IPS-11a (cell line): ENCODE data around the gene NOX4.
"Not testable (repeated sequence)": the region's sequence is repeated elsewhere in the genome, so short reads cannot be mapped to it uniquely, and the experiment has no call there.

Experiments
- H3K4me3 ChIP-seq: one replicate; pipeline ENCODE4 v1.5.1; 2013; ENCODE audit warnings: low read depth, low read length, control low read depth

Gene NOX4

DNA sequence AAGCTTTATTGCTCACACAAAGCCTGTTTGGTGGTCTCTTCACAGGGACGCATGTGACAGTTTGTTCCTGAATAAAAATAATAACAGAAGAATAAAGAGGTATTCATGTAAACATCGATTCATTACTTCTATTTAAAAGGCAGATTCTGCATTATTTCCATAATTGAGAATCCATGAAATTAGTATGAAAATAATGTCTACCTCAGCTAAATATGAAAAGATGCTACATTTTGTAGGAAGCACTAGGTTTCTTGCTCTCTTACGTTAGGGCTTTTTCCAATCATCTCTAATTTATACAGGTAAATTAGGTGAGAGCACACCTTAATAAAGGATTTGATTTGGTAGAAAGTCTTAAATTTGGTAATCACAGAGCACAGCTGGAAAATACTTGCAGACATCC is 103.7 kb downstream of the NOX4 start:
- H3K4me3 ChIP-seq = not testable (repeated sequence)

DNA sequence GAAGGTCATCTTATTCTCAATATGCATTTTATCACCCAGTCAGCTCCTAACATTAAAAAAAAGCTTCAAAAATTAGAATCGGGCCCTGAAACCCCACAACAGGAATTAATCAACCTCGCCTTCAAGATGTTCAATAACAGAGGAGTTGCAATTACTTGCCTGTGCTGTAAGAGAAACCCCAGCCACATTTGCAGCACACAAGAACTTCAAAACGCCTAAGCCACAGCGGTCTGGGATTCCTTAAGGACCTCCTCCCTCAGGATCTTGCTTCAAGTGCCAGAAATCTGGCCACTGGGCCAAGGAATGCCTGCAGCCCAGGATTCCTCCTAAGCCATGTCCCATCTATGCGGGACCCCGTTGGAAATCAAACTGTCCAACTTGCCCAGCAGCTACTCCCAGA is 108.2 kb downstream of the NOX4 start:
- H3K4me3 ChIP-seq = not testable (repeated sequence)

DNA sequence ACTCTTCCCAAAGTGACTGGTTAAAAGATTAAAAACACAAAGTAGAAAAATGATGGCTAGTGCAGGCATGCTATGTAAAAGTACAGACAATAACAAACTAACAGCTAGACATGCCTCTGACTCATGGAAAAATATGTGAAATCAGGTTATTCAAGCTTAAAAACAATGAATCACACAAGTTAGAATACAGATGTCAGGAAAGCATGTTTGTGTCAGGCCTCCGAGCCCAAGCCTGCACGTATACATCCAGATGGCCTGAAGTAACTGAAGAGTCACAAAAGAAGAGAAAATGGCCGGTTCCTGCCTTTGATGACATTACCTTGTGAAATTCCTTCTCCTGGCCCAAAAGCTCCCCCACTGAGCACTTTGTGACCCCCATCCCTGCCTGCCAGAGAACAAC is 110.1 kb downstream of the NOX4 start:
- no peak overlapping the region for H3K4me3 ChIP-seq

DNA sequence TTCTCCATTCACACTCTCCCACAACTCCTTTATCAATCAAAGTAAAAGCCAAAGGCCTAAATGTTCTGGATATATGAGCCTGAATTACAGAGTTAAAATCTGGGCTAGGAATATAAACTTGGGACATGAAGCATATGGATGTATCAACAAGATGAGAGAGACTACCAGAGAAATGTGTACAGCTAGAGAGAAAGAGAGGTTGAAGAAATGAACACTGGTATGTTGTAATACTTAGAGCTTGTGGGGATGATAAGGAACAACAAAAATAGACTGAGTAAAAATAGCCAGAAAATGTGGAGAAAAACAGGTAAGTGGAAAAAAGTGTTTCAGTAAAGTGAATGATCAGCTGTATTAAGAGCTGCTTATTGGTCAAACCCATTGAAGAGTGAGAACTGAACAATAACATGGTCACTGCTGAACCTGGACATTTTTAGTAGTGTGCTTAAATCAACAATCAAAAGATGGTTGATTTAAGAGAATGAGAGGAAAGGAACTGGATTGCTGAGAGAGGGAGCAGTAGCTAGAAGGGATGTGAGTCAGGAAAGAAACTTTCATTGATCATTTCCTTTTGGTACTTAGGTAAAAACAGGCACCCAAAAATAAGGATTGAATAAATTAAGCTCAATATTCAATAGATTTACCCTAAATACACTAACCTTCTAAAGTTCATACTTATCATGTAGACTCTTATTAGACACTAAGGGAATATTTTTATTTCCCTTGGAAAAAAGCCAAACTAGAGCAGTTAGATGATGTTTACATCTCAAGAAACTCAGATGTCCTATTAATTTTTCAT is 111.0 kb downstream of the NOX4 start:
- H3K4me3 ChIP-seq = not testable (repeated sequence)

DNA sequence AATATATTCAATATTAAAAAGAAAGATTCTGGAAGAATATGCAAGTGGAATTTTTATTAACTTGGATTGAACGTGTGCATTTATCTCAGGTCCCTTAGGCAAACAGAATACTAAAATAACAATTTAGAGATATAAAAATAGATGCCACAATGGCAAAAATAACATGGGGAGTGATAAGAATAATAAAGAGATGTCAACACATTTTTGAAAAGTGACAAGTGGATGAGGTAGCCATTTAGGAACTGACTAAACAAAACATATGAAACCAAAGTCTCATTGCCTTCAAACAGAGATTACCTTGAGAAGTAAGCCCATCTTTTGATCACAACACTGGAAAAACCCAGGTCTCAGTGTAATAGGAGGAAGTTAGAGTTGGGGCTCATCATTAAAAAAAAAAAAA is 112.2 kb downstream of the NOX4 start:
- not testable (repeated sequence) for H3K4me3 ChIP-seq

DNA sequence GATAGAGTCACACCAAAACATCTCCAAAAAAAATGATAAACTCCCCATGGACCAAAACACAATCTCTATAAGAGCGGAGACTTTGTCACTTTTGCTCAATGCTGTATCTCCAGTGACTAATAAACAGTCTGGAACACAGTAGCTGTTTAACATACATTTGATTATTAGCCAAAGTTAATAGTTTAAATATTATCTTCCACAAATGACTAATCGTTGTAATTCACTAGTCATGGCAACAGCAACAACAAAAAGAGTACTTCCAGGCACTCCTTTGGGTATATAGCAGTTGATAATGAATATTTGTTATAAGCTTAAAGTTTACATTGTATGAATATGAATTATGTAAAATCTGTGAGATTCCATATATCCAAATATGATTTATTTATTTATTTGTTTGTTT is 121.8 kb downstream of the NOX4 start:
- H3K4me3 ChIP-seq = not testable (repeated sequence)

DNA sequence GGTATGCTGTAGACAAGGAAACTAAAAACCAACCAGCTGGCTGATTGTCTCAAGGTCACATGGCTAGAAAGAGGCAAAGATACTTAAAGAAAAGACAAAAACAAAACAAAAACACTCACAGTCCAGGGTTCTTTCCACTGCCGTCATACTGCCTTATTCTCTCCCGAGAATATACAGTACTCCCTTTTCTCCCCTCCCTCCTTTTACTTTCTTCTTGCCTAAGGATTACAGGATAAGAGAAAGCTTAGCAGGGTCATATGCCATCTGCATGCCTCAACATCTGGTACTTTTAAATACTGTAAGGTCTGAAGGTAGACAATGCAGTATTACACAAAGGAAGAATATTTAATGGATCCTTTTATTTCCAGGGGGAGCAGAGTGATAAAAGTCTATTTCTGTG is 126.3 kb downstream of the NOX4 start:
- H3K4me3 ChIP-seq = not testable (repeated sequence)

DNA sequence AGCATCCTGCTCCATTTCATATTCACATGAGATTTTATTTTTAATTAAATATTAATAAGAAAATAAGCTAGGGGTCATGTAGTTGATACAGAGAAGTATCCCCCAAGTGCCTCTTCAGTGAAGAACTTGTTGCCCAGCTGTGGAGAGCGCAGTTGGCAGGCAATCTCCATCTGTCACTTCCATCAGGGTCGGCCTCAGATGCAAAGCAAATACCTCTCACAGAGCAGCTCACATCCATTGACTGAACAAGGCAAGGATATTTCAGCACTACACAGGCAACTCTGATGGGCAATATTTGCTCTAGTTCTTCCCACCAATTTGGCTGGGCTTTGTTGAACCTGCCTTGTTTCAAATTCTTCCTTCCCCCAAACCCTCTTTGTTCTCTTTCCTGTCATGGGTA is 129.4 kb downstream of the NOX4 start:
- no peak overlapping the region for H3K4me3 ChIP-seq

DNA sequence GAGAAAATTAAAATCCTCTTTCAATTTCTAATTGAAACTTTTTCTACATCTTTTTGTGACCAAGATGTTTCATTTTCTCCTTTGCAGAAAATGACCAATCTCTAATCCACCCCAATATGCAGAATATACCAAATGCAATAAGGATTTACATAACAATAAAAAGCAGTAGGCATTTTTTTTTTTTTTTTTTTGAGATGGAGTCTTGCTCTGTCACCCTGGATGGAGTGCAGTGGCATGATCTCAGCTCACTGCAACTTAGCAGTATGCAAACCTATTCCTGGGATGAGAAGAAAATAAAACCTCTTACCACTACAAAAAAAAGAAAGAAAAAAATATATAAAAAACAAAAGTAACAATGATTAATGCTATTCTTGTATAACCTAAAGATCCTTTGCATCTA is 132.0 kb downstream of the NOX4 start:
- not testable (repeated sequence) for H3K4me3 ChIP-seq

DNA sequence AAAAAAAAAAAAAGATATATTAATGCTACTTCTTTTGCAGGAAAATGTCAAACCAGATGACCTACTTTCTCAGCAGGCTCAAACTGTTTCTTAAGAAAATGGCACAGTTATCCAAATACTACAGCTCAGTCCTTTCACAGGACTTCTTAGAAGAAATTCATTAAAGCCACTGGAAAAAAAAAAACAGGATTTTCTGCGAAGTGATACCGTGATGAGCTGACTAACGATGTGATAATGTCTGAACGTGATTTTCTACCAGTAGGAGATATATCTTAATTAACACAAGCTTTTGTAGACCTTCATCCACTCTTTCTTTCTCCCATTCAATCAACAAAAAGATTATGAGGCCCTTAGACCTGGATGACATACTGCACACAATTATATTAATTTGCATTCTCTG is 132.4 kb downstream of the NOX4 start:
- no peak overlapping the region for H3K4me3 ChIP-seq

DNA sequence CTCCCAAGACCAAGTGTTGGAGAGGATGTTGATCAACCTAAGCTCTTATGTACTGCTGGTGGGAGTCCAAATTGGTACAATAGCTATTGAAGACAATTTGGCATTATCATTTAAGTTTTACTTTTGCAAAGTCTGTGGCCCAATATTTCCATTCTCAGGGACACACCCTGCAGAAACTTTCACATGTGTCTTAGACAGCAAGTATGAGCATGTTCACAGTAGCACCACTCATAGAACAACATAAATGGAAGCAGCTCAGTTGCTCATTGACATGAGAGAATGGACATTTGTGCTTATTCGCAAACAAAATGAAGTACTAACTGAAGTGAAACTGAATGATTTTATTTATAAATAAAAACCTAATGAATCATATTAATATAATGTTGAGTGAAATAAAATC is 135.5 kb downstream of the NOX4 start:
- H3K4me3 ChIP-seq = no peak overlapping the region

DNA sequence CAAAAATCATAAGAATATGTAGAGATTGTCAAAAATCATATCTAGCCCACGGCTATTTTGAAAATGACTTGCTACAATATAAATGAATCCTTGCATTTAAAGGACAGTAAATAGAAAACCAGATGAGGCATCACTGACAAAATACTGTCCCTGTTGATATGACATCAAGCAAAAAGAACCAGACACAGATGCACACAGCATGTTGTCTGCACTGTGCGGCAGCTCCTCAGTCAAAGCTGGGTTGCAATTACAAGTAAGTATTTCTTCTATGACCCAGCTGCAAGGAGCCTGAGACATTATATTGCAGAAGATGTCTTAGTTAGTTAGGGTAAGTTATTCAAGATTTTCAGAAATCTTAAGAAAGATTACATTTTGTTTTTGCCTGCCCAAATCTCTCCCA is 136.7 kb downstream of the NOX4 start:
- H3K4me3 ChIP-seq = not testable (repeated sequence)

DNA sequence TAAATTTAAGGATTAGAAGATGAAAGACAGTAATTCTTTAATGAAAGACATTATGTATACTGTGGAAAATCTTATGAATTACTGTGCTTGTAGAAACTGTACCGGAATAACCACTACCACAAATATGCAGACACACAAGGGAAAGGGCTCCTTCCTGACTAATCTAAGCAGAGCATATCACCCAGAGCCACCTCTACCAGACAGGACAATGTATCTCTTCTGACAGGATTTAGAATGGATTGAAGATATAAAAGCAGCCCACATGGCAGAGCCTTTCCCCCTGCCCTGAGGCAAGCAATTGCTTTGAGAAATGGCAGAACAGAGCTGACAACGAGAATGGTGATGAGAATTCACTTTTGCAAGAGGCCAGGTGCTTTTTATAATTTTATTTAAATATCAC is 144.1 kb downstream of the NOX4 start:
- no peak overlapping the region for H3K4me3 ChIP-seq

DNA sequence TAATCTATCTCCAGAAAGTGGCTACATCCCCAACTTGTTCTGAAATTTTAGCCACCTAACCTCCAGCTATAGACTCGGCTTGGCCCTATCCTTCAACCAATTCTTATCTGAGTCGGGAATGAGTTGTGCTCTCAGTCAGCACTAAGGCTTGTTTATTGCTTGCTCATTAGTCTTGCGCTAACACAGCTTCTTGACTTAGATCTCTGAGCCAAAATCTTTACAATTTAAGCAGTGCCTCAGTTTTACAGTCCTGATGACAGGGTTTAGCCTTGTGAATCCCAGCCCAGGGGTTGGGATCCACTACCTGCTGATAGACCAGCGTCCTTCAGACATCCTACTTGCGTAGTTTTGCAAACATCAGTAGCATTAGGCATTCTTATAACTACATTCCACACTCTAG is 144.6 kb downstream of the NOX4 start:
- H3K4me3 ChIP-seq = no peak overlapping the region

DNA sequence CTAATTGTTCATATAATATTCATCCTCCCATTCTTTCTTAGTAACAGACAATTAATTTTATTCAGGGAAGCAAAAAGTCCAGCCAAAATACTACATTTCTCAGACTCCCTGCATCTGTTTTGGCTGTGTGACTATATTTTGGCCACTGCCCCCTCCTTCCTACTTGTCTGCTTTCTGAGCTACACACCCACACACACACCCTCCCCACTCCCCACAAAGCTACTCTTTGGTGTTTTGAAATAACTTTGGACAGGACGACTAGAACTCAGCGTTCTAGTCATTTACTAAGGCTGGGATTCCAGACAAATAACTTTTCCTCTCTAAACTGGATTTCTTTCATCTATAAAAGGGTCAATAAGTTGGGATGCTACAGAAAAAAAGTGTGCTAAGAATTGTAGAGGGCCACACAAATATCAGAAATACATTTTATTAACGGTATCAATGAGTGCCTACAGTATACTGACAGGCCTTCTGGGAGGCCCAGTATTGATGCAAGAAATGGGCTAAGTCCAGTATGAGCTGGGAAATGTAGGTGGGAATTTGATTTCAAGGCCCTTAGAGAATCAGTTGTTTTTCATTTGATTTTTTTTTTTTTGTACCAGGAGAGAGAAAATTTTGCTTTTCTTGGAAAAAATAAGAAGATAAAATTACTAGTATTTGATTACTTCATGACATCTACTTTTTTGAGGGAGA is 148.1 kb downstream of the NOX4 start:
- H3K4me3 ChIP-seq = not testable (repeated sequence)

DNA sequence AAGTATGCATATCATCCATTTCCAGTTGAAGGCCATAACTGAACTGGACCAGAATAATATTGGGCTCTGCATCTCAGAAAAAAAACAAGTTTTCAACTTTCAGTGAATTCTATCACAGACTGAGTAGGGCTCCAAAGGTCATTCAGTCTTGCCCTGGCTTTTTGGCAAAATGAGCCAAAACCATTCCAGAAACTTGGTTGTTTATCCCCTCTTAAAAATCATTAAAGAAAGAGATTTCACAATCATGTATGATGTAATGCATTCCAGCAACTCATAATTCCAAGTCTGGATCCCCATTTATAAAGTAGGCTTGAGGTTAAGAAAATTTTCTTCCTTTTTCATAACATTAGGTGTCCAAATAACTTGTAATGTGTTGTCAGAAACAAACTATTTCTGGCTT is 150.7 kb downstream of the NOX4 start:
- not testable (repeated sequence) for H3K4me3 ChIP-seq

DNA sequence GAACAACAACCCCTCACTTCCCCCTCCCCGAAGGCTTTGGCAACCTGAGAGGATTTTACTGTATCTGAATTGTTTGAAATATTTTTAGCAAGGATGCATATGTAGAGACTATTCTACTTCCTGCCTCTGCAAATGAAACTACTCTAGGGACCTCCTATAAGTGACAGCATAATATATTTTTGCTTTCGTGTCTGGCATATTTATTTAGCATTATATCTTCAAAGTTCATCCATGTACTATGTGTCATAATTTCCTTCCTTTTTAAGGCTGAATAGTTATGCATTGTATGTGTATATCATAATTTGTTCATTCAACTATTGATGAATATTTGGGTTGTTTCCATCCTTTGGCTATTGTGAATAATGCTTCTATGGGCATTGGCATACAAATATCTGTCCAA is 153.1 kb downstream of the NOX4 start:
- H3K4me3 ChIP-seq = not testable (repeated sequence)

DNA sequence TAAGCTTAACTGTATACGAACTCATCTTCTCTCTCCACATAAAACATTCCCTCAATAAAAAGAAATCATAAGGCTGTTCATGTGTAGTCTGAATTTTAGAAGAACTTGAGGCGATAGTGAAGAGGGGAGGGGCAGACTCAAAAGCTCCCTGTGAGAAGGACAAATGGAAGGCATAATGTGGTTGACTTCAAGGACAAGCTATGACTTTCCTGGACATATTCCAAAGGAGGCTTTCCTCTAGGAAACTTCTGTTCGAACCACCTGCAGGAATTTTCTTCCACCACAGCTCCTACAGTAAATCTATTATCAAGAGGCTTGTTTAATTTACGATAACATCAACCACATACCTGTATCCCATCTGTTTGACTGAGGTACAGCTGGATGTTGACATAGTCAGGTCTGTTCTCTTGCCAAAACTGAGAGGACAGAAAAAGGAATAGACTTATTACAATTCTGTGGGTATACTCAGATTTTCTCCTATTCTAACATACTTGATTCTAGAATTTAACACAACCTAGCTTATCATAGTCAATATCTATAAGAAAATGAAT is 154.0 kb downstream of the NOX4 start:
- not testable (repeated sequence) for H3K4me3 ChIP-seq

DNA sequence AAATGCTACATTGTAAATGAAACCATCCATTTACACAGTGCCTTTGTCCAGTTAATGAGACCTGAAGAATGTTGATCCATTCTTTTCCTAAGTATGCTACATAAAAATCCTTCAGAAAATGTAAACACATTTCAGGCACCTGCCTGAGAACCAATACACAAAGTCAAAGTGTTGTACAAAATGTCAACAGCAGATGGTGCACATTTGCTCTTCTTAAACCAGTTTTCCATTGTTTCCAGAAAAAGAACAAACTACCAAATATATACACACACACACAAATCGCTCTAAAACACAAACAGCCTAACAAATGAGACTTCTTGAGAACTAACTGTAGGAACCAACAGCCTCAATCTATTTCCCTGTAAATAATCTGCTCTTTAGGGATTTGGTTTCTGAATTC is 157.5 kb downstream of the NOX4 start:
- not testable (repeated sequence) for H3K4me3 ChIP-seq

DNA sequence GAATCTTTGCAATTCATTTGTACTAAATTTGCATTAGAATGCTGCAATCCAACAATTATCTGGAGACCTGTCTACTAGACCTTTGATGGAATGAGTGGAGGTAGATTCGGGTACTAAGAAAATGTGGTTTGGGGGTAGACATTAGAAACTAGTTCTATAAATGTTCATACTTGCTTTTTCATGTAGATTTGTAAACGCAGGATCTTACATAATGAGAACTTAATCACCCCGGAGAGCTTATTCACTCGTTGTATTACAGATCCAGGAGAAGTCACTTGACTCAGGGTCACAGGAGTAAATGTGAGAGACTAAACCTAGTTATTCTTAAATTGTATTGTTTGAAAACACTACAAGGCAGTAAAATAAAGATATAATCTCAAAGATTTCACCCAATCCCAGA is 159.2 kb downstream of the NOX4 start:
- H3K4me3 ChIP-seq = not testable (repeated sequence)

DNA sequence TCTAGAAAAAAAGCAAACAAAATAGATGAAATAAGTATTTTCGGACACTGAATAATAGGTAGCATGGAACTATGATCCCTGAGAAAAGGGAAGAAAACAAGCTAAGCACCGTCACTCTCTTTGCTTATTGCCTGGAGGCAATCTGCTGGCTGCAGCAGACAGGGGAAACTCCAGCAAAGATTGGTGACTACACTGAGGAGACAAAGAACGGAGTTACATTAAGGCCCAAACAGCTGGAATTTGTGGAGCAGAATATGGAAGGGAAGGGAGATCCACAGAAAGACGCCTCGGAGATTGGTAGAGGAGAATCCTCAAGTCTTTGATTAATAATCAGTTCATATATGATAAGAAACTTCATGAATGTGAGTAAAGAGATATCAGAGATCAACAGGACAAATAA is 163.3 kb downstream of the NOX4 start:
- no peak overlapping the region for H3K4me3 ChIP-seq

DNA sequence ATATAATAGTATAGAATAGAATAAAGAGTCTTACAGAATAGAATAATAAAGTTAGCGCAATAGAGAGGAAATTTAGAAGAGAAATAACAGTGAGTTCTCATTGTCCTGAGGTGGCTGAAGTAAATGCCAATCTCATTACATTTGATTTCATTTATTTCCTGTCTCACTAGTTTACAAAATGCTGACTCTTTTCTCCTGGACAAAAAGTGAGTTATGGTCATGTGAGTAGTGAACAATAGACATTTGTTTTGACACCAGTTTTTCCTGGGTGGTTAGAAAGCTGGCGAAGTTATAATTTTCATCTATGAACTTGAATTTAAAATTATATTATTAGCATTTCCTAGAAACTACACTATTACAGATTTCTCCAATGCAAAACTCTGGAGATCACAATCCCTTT is 169.8 kb downstream of the NOX4 start:
- H3K4me3 ChIP-seq = no peak overlapping the region
